Measurements from ENCODE around the gene SLC51B. TPM values are rescaled to one million over a fixed set of nuclear protein-coding genes. Genes with fewer than 3 reads are reported as not detected.

SLC51B gene
- not detected in 2 replicates for total RNA-seq

GRCh38 chr15:65044724-65045481, at the start of gene SLC51B:
Gene SLC51B, plus strand, starts transcription at chr15:65045387. Its CDS starts 4,618 bp downstream, at chr15:65050005.

GRCh38 chr15:65028921-65029735, 16.1 kb upstream of the SLC51B start, which contains the start of gene MTFMT:
Gene MTFMT, minus strand, starts transcription at chr15:65029639. Its CDS starts 26 bp downstream, at chr15:65029613.

GRCh38 chr15:65067645-65068402, 22.6 kb downstream of the SLC51B start, which contains the start of gene RASL12:
Gene RASL12, minus strand, starts transcription at chr15:65067991. Its CDS starts 156 bp downstream, at chr15:65067835.

DNA sequence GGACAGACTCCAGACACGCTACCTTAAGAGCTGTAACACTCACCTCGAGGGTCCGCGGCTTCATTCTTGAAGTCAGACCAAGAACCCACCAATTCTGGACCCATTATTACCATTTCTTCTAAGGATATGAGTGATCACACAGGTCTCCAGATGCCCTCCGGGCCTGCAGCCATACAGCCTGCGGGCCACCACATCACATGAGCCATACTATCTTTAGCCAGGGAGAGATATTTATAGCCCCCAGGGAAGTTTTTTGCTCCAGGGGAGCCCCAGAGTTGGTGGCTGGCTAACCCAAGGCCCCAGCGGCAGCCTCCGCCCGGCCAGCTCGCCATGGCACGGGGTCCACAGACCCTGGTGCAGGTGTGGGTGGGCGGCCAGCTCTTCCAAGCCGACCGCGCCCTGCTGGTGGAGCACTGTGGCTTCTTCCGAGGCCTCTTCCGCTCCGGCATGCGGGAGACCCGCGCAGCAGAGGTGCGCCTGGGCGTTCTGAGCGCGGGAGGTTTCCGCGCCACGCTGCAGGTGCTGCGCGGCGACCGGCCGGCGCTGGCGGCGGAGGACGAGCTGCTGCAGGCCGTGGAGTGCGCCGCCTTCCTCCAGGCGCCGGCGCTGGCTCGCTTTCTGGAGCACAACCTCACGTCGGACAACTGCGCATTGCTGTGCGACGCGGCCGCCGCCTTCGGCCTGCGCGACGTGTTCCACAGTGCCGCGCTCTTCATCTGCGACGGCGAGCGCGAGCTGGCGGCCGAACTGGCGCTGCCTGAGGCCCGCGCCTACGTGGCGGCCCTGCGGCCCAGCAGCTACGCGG, 31.5 kb downstream of the SLC51B start, which contains the start of gene KBTBD13:
Gene KBTBD13 (plus strand): TSS at position 261 of the 805 bp plus-strand sequence. CDS start 70 bp downstream, at position 331.

Other genes with a start within 250 kb of the SLC51B start
- 2.6 and 23.6 TPM in 2 replicates for gene PIF1, start 219.7 kb upstream of the SLC51B start, total RNA-seq
- gene PLEKHO2, start 203.5 kb upstream of the SLC51B start, total RNA-seq = 35.7 and 39.7 TPM in 2 replicates
- gene ANKDD1A, start 133.5 kb upstream of the SLC51B start, total RNA-seq = 3.5 and 7.0 TPM in 2 replicates
- gene SPG21, start 55.5 kb upstream of the SLC51B start, total RNA-seq = 98.7 and 101 TPM in 2 replicates
- 16.4 and 29.8 TPM in 2 replicates for gene MTFMT, start 15.7 kb upstream of the SLC51B start, total RNA-seq
- gene RASL12, start 22.6 kb downstream of the SLC51B start, total RNA-seq = 0.22 and 1.6 TPM in 2 replicates
- gene KBTBD13, start 31.4 kb downstream of the SLC51B start, total RNA-seq = not detected in 2 replicates
- 2.1 and 2.2 TPM in 2 replicates for gene UBAP1L, start 69.8 kb downstream of the SLC51B start, total RNA-seq
- gene PDCD7, start 88.4 kb downstream of the SLC51B start, total RNA-seq = 15.1 and 26.1 TPM in 2 replicates
- 34.5 and 39.8 TPM in 2 replicates for gene CLPX, start 140.0 kb downstream of the SLC51B start, total RNA-seq
- gene CILP, start 166.1 kb downstream of the SLC51B start, total RNA-seq = not detected in 2 replicates
- gene PARP16, start 241.5 kb downstream of the SLC51B start, total RNA-seq = 3.0 and 5.0 TPM in 2 replicates